ENCODE measurements around the gene RIMS1. TPM values are rescaled to one million over a fixed set of nuclear protein-coding genes. Genes with fewer than 3 reads are reported as not detected.

Gene RIMS1
- polyA plus RNA-seq, 12 donors, result 0.56 to 4.5 (median 1.1) TPM; not detected in 1

- DNase-seq, result no peak
Measured at GRCh38 chr6:72245565-72245964, 359.2 kb downstream of the RIMS1 start.

GRCh38 chr6:72246926-72247325, 360.6 kb downstream of the RIMS1 start:
- DNase-seq, result no peak

- DNase-seq, result no peak
Measured at GRCh38 chr6:72248621-72249020, 362.3 kb downstream of the RIMS1 start.

- DNase-seq, result no peak
Measured at GRCh38 chr6:72250664-72251063, 364.3 kb downstream of the RIMS1 start.

- no peak for DNase-seq
Measured at GRCh38 chr6:72260489-72260888, 374.1 kb downstream of the RIMS1 start.

GRCh38 chr6:72261554-72261953, 375.2 kb downstream of the RIMS1 start:
- no peak for DNase-seq

GRCh38 chr6:72262254-72262653, 375.9 kb downstream of the RIMS1 start:
- no peak for DNase-seq

- DNase-seq, result no peak
Measured at GRCh38 chr6:72267470-72267869, 381.1 kb downstream of the RIMS1 start.

- no peak for DNase-seq
Measured at GRCh38 chr6:72271531-72271930, 385.2 kb downstream of the RIMS1 start.

GRCh38 chr6:72272958-72273357, 386.6 kb downstream of the RIMS1 start:
- no peak for DNase-seq

- no peak for DNase-seq
Measured at GRCh38 chr6:72275888-72276287, 389.5 kb downstream of the RIMS1 start.

GRCh38 chr6:72282201-72282600, 395.9 kb downstream of the RIMS1 start:
- DNase-seq, result no peak

GRCh38 chr6:72283571-72283970, 397.2 kb downstream of the RIMS1 start:
- DNase-seq, result no peak

GRCh38 chr6:72286911-72287311, 400.6 kb downstream of the RIMS1 start:
- DNase-seq, result no peak

GRCh38 chr6:72287801-72288200, 401.5 kb downstream of the RIMS1 start:
- DNase-seq, result no peak

- no peak for DNase-seq
Measured at GRCh38 chr6:72288592-72288991, 402.2 kb downstream of the RIMS1 start.

- DNase-seq, result no peak
Measured at GRCh38 chr6:72290620-72291019, 404.3 kb downstream of the RIMS1 start.

GRCh38 chr6:72296375-72296774, 410.0 kb downstream of the RIMS1 start:
- DNase-seq, result no peak

GRCh38 chr6:72305971-72306370, 419.6 kb downstream of the RIMS1 start:
- no peak for DNase-seq

- no peak for DNase-seq
Measured at GRCh38 chr6:72316675-72317380, 430.5 kb downstream of the RIMS1 start.

GRCh38 chr6:72321788-72322187, 435.4 kb downstream of the RIMS1 start:
- DNase-seq, result no peak

GRCh38 chr6:72322771-72323170, 436.4 kb downstream of the RIMS1 start:
- peak; percentile 21 for DNase-seq

GRCh38 chr6:72324591-72324990, 438.2 kb downstream of the RIMS1 start:
- DNase-seq, result no peak

- no peak for DNase-seq
Measured at GRCh38 chr6:72328775-72329174, 442.4 kb downstream of the RIMS1 start.

Data from muscle of arm (tissue), 12 donors.